NCI-H2196 treated with DMSO at 0.1 percent for 48 hours (cell line): ENCODE data around the gene VPS13C.

Source experiments
- DNase-seq: peaks from one replicate; lab custom pipeline; 2025; ENCODE audit not compliant: unreplicated experiment; lab: John Stamatoyannopoulos, UW

The VPS13C gene

DNA sequence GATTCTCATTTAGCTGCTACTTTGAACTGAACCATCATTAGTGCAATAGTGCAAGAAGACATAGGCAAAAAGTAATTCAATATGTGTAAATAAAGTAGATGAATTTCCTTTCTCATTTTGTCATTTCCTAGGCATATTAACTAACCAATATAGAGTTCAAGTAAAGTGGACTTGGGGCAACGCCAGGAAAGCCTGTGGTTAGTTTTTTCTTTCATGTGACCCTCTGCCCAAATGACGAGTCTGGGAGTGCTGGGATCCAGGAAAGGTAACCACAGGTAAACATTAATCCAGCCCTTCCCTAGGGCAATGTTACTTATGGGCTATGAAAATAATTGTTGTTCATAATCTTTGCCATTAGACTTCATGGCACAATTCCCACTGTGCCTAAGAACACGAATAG, 181.0 kb downstream of the VPS13C start:
- DNase-seq: no peak

GRCh38 chr15:61871926-61872522, 188.2 kb downstream of the VPS13C start:
- no peak for DNase-seq

- DNase-seq: no peak
Measured at GRCh38 chr15:61869656-61870055, 190.6 kb downstream of the VPS13C start.

DNA sequence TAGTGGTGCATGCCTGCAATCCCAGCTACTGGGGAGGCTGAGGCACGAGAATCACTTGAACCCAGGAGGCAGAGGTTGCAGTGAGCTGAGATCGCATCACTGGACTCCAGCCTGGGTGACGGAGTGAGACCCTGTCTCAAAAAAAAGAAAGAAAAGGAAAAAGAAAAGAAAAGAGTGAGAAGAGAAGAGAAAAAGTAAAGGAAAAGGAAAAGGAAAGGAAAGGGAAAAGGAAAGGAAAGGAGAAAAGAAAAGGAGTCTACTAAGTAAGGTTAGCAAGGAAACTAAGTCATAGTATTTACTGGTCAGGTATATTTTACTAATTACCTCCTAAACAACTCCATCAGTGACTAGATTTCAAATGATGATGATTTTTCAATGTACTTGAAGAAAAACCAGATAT, 198.3 kb downstream of the VPS13C start:
- no peak for DNase-seq

- DNase-seq: no peak
Measured at GRCh38 chr15:61857169-61857829, 202.9 kb downstream of the VPS13C start.

- DNase-seq: no peak
Measured at GRCh38 chr15:61856295-61856694, 204.0 kb downstream of the VPS13C start.

DNA sequence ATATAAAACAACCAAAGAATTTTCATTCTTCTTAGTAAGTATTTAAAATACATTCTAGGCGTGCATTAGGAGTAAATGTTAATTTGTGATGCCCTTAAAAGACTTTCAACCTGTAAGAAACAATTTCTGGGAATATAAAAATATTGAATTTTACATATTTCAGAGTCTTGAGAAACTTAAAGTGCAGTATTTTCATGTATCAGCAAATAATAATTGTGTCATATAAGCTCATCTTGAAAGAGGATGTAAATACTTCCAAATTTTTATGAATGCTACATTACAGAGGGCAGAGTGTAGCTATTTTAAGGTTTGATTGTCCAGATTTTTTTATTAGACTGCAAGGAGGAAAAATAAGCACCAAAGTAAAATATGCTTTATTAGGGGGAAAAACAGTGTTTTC, 207.1 kb downstream of the VPS13C start:
- DNase-seq: no peak

GRCh38 chr15:61851955-61852354, 208.3 kb downstream of the VPS13C start:
- no peak for DNase-seq

- DNase-seq: no peak
Measured at GRCh38 chr15:61849447-61849846, 210.8 kb downstream of the VPS13C start.

- no peak for DNase-seq
Measured at GRCh38 chr15:61841466-61841865, 218.8 kb downstream of the VPS13C start.

- DNase-seq: no peak
Measured at GRCh38 chr15:61840090-61840489, 220.2 kb downstream of the VPS13C start.

DNA sequence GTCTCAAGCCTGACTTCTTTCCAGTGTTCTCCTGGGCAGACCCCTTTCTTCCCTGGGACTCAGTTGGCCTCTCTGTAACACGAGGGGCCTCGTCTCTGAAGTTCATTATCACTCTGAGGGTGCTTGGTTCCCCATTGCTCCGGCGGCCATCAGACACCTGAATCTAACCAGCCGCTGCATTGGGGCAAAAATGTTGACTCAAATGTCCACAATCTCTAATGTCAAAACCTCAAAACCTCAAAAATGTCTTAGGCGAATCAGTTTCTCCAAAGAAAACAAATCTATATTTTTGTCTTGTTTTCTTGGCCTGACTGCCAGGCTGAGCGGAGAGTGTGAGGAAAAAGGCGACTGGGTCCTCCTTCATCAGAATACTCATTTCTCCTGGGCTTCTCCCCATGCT, 220.7 kb downstream of the VPS13C start:
- no peak for DNase-seq

GRCh38 chr15:61835496-61836106, 224.6 kb downstream of the VPS13C start:
- peak; percentile 25 for DNase-seq

DNA sequence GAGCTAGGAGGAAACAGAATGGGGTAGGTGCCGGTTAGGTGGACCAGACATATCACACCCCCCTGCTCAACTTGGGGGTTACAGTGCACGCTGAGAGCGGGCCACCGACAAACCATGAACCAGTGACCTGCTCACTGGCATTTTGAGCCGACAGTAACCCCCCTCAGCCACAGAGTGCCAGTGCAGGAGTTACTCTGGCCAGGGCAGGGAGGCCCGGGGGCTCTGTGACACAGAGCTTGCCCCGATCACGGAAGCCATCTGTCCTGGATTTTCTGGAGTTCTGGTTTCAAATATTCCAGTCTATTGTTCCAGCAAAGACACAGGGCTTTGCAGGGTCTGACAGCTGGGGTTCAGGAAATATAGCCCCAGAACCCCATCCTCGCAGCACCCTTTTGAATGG, 225.2 kb downstream of the VPS13C start:
- DNase-seq: no peak

DNA sequence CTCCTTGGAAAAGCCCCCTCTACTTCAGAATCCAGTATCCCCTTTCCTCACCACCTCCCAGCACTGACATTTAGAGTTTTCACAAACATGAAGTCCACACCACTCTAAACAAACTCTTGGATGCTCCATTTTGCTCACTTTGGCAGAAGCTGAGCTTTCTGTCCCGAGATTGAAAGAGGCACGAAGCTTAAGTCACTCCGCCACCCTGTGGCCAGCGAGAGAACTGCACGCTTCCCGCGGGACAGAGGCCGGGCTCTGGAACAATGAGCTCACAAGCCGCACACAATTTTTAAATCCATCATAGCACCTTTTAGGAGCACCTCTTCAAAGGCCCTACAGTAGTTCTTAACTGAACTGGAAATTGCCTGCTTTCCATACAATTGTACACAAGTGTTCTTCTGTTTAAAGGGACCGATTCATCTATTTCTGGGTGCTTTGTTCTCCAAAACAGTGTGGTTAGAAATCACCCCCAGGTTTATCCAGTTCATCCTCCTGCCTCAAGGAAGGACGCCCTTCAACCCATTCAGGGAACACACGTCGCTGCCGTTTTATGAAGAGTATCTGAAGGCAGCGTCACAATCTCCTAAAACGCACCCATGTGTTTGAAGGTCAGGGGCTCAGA, 226.1 kb downstream of the VPS13C start:
- peak; percentile 31 for DNase-seq

DNA sequence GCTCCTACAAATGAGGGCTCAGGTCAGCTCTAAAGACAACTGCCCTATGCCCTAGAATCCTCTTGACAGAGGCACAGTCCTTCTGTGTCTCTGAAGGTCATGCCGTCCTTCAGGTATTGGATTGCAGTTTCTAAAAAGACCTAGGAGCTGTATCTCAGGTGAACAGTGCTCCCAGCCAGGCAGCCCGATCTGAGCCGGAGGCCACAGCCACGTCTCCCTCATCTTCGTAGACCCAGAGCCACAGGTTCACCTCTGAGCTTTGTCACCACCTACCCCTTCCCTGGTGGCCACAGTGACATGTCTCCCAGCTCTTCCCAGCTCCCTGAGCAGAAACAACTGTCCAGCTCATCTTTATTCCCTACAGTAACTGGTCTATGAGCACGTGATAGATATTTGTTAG, 228.0 kb downstream of the VPS13C start:
- no peak for DNase-seq

DNA sequence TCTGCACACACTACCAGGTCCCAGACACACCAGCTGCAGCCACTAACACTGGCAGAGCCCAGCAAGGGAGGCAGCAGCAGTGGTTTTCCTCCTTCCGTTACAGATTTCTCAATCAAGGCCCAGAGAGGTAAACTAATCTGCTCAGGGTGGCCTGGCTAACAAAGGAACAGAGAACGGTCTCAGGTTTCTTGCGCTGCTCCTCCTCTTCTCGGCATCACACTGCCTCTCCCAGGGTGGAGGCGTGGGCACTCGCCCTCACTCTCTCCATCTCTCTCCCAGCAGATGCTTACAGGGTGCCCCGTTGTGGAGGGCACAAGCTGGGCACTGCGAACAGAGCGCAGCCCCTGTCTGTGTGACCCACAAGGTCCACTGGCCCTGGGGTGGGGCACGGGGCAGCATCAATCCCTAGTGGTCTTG, 228.7 kb downstream of the VPS13C start:
- peak; percentile 69 for DNase-seq

GRCh38 chr15:61830536-61831330, 229.5 kb downstream of the VPS13C start:
- DNase-seq: no peak

- no peak for DNase-seq
Measured at GRCh38 chr15:61829514-61829889, 230.7 kb downstream of the VPS13C start.

DNA sequence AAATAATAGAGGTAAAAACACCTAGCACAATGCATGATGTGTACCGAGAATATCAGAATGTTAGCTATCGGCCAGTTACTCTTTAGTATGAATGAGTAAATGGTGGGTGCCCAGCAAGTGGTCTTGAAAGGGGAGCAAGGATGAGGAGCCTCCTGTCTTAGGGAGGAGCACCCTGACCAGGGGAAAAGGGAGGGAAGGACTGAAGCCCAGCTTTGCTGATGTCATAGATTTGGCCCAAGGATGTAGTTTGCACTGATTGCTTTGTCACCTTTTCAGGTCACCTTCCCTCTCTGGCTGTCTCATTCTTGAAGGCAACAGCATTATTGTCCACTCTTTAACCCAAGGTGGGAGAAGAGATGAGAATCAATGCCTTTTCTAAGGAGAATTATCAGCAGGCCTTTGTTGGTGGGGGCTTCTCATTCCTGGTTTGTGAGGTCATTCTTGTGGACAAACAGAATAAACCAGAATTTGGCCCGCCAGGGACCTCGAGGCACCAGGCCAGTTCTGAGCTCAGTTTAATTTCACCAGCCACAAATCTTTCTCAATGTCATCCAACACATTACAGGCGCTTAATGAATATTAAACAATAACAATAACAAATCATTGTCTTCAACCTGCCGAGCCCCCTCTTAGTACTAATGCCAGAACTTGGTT, 231.3 kb downstream of the VPS13C start:
- DNase-seq: no peak

GRCh38 chr15:61828008-61828407, 232.2 kb downstream of the VPS13C start:
- no peak for DNase-seq
